Activated T-cell treated with anti-CD3 and anti-CD28 coated beads, Interleukin-2, amount 50 U/mL, for 72 hours (primary cell): ENCODE data around the gene FBLN2. TPM values are rescaled to one million over a fixed set of nuclear protein-coding genes. Genes with fewer than 3 reads are reported as not detected.
A peak's percentile ranks its signal among the peaks of the same experiment; 100 is the strongest.

Experiments
- ATAC-seq, 2 donors: fragments of 150-1000 bp; cut with Tn5 transposase; replicated peaks in 1 of 2; 2 replicates each; pipeline ENCODE4 v1.10.0; 2021; ENCODE audit warnings: moderate library complexity in 2 of 2, mild to moderate bottlenecking in 1 of 2
- DNase-seq, 2 donors: peaks; one replicate each; pipeline ENCODE4 v3.0.0; 2021 to 2022; ENCODE audit warnings: mixed read lengths in 1 of 2
- H3K27ac Mint-ChIP-seq: one replicate; pipeline ENCODE4 v1.8.0; 2022; ENCODE audit warnings: mild to moderate bottlenecking, moderate library complexity, mixed read lengths
- H3K27me3 Mint-ChIP-seq: one replicate; pipeline ENCODE4 v1.8.0; 2022; ENCODE audit warnings: low read depth, mixed read lengths
- H3K36me3 Mint-ChIP-seq, 2 donors: one replicate each; pipeline ENCODE4 v1.8.0; 2022; ENCODE audit warnings: mixed read lengths in 2 of 2, mild to moderate bottlenecking in 1 of 2; ENCODE audit not compliant: insufficient read depth in 2 of 2
- H3K4me1 Mint-ChIP-seq: one replicate; pipeline ENCODE4 v1.8.0; 2022; ENCODE audit warnings: low read depth, mixed read lengths
- H3K4me3 Mint-ChIP-seq, 2 donors: one replicate each; pipeline ENCODE4 v1.8.0; 2022; ENCODE audit warnings: mild to moderate bottlenecking in 2 of 2, mixed read lengths in 2 of 2, moderate library complexity in 2 of 2
- H3K9me3 Mint-ChIP-seq, 2 donors: one replicate each; pipeline ENCODE4 v1.8.0; 2022; ENCODE audit warnings: mixed read lengths in 2 of 2
- total RNA-seq, 2 donors: library from RNA; stranded (reverse); gene quantifications; one replicate each; pipeline ENCODE4 v1.2.3, GENCODE V29; 2022

The FBLN2 gene
- total RNA-seq, 2 donors from 2014 or later = 0.49 to 1.1 TPM

DNA sequence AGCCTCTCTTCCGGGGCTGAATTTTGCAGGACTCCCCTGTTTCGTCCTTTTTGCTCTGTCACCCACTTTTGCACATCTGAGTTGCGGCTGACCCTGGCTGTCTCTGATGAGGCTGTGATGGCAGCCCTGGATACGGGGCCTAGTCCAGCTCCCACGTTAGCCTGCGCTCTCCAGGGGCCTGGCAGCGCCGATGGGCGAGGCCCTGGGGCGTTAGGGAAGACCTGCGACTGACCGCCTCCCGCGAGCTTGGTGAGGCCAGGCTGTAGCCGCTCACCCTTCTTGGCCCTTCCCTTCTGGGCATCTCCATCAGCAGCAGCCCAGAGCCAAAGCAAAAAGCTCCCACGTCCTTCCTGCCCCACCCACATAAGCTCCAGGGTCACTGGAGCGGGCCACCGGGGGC, 85.2 kb downstream of the FBLN2 start:
- Mint-ChIP-seq H3K4me3 (no peak overlapping the region), H3K27me3 (no peaks in the 10 kb centered on the region), H3K4me1 (no peaks in the 10 kb centered on the region), H3K9me3 (no peaks in the 10 kb centered on the region), H3K27ac (no peak overlapping the region), H3K36me3 (no peaks in the 10 kb centered on the region)
- no peak for ATAC-seq
- DNase-seq = no peak

DNA sequence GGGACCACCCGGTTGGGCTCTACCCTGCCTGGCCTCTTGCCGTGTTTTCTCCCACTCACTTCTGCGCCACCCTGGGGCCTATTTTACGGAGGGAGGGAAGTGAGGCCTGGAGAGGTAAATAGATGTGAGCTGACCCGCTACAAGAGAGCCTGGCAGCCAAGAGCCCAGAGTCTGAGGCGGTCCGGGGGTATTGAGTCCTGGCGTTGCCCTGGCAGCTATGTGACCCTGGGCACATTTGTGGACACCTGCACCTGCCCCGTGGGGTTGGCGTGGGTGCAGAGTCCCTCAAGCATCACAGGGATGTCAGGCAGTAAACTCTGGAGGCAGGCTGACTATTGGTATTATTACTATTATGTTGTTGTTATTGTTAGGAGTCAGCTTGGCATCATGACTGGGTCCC, 85.7 kb downstream of the FBLN2 start:
- DNase-seq (no peak), ATAC-seq (no peak)
- Mint-ChIP-seq H3K36me3 (no peaks in the 10 kb centered on the region), H3K27ac (no peak overlapping the region), H3K9me3 (no peaks in the 10 kb centered on the region), H3K4me1 (no peaks in the 10 kb centered on the region), H3K4me3 (no peak overlapping the region), H3K27me3 (no peaks in the 10 kb centered on the region)

DNA sequence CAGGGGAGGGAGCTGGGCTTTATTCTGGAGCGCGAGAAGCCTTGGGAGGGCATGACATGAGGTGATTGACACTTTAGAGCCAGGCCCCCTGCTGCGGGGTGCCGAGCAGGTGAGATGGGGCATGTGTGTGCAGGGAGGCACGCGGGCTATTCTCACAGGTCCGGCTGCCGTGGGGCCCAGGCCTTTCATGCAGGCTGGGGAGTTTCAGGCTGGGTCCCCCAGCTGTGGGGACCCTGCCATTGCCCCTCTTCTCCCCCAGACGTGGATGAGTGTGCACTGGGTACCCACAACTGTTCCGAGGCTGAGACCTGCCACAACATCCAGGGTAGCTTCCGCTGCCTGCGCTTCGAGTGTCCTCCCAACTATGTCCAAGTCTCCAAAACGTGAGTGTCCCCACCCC, 87.3 kb downstream of the FBLN2 start:
- Mint-ChIP-seq H3K9me3 (no peaks in the 10 kb centered on the region), H3K27ac (no peak overlapping the region), H3K4me1 (no peaks in the 10 kb centered on the region), H3K36me3 (no peaks in the 10 kb centered on the region), H3K4me3 (no peak overlapping the region), H3K27me3 (no peaks in the 10 kb centered on the region)
- no peak for ATAC-seq
- no peak for DNase-seq

DNA sequence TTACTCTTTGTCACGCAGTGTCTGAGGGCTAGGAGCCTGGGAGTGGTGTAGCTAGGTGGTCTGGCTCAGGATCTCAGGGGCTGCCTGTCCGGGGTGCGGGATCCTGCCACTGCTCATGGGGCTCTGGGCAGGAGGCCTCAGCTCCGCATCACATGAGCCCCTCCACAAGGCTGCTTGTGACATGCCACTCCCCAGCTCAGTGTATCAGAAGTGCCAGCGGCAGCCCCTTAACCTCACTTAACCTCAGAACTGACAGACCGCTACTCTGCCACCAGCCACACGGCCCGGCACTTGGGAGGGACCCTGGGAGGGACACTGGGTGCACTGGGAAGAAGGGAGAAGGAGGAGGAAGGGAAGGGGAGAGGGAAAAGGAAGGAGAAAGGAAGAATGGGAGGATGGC, 87.9 kb downstream of the FBLN2 start:
- Mint-ChIP-seq H3K27me3 (no peaks in the 10 kb centered on the region), H3K27ac (no peak overlapping the region), H3K9me3 (no peaks in the 10 kb centered on the region), H3K36me3 (no peaks in the 10 kb centered on the region), H3K4me3 (no peak overlapping the region), H3K4me1 (no peaks in the 10 kb centered on the region)
- DNase-seq (no peak), ATAC-seq (no peak)

DNA sequence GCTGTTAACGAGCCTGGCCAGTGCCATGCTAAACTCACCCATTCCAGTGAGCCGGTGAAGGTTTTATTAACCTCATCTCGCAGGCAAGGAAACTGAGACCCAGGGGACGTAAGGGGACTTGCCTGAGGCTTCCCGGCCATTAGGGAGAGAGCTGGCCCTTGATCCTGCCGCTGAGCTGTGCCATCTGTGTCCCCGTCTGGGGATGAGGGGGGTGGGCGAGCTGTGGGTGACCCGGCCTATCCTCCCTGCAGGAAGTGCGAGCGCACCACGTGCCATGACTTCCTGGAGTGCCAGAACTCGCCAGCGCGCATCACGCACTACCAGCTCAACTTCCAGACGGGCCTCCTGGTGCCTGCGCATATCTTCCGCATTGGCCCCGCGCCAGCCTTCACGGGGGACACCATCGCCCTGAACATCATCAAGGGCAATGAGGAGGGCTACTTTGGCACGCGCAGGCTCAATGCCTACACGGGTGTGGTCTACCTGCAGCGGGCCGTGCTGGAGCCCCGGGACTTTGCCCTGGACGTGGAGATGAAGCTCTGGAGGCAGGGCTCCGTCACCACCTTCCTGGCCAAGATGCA, 88.5 kb downstream of the FBLN2 start:
- H3K4me1 Mint-ChIP-seq = no peaks in the 10 kb centered on the region
- no peak for ATAC-seq
- no peak overlapping the region for H3K4me3 Mint-ChIP-seq
- H3K36me3 Mint-ChIP-seq = no peaks in the 10 kb centered on the region
- H3K27ac Mint-ChIP-seq = no peak overlapping the region
- H3K9me3 Mint-ChIP-seq = no peaks in the 10 kb centered on the region
- no peak for DNase-seq
- no peaks in the 10 kb centered on the region for H3K27me3 Mint-ChIP-seq

DNA sequence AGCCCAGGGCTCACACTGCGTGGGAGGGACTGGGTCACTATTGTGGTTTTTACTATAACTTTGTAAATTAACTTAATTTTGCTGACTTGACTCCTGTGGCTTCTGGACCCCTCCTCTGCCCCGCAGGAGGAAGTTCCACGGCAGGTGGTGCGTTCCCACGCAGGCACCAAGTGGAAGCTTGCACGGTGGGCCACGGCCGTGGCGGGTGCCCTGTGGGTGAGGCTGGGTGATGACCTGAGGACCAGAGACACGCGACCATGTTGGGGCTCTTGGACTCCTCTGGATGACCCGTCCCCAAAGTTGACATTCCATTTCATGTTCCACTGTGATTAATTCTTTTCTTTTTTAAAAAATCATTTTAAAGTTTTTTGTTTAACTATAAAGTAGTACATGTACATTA, 89.0 kb downstream of the FBLN2 start:
- Mint-ChIP-seq H3K27me3 (no peaks in the 10 kb centered on the region), H3K4me3 (no peak overlapping the region), H3K4me1 (no peaks in the 10 kb centered on the region), H3K27ac (no peak overlapping the region), H3K9me3 (no peaks in the 10 kb centered on the region), H3K36me3 (no peaks in the 10 kb centered on the region)
- DNase-seq = no peak
- ATAC-seq = no peak

DNA sequence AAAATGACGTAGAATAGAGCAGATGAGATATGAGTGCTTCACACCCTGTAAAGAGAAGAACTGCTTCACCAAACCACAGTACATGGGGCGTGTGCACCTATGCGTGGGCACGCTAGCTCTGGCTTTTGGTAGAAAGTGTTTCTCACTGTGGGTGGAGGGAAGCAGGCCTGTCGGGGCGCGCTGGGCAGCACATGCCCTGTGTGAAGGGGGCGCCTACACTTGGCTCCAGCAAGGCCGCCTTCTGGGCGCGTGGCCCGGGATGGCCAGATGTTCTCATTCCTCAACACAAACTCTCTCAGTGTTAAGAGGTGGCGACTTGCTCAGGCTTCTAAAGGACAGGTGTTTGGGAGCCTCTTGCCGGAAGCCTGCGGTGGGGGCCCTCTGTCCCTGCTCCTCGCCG, 90.0 kb downstream of the FBLN2 start:
- DNase-seq = no peak
- Mint-ChIP-seq H3K4me3 (no peak overlapping the region), H3K36me3 (no peaks in the 10 kb centered on the region), H3K9me3 (no peaks in the 10 kb centered on the region), H3K27me3 (no peaks in the 10 kb centered on the region), H3K27ac (no peak overlapping the region), H3K4me1 (no peaks in the 10 kb centered on the region)
- no peak for ATAC-seq

DNA sequence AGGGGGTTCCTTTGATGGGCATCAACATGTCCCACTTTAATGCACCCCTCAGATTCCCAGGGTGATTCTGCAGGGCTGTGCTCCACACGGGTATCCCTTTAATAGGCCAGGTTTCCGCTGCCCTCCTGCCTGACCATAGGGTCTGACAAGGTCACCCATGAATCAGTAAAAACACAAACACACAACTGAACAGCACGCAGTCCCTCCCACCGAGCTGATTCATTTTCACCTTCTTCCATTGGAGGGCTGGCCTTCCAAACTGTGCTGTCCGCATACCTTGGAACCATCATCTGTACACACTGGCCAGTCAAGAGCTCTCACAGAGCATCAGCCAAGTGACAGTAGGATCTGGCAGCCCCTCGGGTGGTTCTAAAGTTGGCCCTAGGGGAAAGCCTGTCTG, 93.7 kb downstream of the FBLN2 start:
- Mint-ChIP-seq H3K9me3 (no peaks in the 10 kb centered on the region), H3K36me3 (no peaks in the 10 kb centered on the region), H3K4me3 (no peak overlapping the region), H3K27me3 (peaks cover 16% of the 10 kb centered on the region), H3K27ac (no peak overlapping the region), H3K4me1 (peaks cover 6% of the 10 kb centered on the region)
- no peak for ATAC-seq
- no peak for DNase-seq

DNA sequence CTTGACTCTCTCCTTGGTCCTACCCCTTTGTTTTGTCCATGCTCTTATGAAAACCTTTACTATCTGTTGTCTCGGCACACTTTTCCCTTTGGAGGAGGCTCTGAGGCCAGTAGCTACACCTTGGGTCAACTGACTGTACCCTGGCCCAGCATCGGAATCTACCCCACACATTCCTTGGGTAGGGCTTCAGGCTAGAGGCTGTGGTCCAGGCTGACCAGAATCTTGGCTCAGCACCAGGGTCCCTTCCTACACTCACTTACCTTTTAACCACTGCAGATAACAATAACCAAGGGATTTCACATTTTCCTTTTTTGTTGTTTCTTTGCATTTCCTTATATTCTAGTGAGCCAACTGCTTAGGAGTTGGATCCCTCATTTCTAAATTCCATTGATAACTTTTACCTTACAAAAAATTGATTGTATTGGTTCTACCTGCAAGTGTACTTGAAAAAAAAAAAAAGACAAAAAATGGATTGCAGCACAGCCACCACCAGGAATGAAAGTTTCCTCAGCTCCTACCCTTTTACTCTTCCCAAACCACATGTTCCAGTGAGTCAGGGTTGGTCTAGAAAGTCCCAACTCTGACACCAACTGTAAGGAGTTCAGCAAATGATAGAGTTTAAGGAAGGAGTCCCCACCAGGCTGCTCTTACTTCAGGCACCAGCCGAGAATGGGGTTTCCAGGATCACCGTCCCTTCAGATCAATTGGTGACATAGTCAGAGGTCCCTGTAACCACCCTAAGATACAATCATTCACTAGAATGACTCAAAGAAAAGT, 95.6 kb downstream of the FBLN2 start:
- Mint-ChIP-seq H3K4me1 (peaks cover 13% of the 10 kb centered on the region), H3K27me3 (peaks cover 28% of the 10 kb centered on the region), H3K9me3 (no peaks in the 10 kb centered on the region), H3K27ac (no peak overlapping the region), H3K4me3 (no peak overlapping the region), H3K36me3 (no peaks in the 10 kb centered on the region)
- DNase-seq = no peak
- no peak for ATAC-seq

DNA sequence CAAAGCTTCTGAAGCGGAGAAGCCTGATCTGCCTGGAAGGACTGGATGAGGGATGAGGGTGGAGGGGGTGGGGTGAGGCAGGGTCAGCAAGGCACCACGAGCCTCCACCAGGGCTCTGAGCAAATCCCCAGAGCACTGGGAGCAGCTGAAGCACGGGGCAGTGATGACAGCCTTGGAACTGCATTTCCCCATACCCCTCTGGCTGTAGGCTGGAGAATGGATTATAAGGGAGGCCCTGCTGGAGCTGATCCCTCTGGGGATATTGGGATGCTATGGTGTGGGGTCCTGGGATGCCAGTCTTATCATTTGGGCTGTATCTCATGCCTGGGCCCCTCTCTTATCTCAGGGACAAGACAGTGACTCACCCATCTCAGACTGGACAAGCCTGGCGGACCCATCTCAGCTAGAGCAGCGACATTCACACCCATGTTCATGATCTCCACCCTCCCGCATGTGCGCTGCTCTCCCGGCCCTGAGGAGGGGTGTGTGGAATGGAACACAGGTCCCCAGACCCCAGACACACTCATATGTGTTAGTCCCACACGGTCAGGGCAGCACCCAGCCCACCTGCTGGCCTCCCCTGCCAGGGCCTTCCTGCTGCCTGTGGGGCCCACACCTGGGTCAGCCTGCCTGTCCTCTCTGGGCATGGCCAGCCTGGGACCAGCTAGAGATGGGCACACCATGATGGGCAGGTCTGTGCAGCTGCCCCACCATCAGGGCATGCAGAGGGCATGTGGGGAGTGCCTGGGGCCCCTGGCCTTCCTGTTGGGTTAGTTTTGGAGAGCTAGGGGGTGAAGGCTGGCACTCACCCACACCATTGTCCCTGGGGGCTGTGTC, 97.1 kb downstream of the FBLN2 start:
- Mint-ChIP-seq H3K27ac (no peak overlapping the region), H3K4me1 (peaks cover 13% of the 10 kb centered on the region), H3K9me3 (no peaks in the 10 kb centered on the region), H3K27me3 (peaks cover 28% of the 10 kb centered on the region), H3K4me3 (no peak overlapping the region), H3K36me3 (no peaks in the 10 kb centered on the region)
- no peak for DNase-seq
- no peak for ATAC-seq

DNA sequence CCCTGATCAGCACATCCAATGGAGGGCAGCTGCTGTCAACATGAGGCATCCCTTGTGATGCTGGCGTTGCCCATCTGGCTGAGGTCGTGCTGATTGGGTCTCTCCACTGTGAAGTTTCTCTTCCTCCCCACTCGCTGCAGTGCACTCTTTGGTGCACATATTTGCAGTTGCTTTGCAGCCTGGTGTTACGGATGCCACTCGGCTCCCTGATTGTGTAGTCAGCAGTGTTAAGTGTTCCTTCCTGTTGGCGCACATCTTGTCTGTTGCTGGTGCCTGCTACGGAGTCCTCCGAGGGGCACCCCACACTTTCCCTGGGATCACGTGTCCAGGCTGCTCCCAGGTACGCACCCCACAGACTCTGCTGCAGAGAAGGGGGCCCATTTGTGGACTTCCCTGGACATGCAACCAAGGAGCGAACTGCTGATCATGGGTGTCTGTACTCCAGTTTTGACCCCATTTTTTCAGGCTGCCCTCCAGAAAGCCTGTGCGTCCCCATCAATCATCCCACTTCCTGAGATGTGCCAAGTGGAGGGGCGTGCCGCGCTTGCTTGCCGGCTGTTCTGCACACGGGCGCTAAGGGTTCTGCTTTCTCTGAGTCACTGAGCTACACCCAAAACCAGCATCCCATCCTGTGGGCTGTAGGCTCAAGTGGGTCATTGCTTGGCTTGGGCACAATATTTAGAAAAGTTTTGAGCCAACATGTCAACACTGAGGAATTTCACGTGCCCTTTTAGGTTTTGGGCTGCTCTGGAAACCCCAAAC, 98.6 kb downstream of the FBLN2 start:
- ATAC-seq = peak; percentile 38 to 42
- Mint-ChIP-seq H3K9me3 (no peaks in the 10 kb centered on the region), H3K27me3 (peaks cover 28% of the 10 kb centered on the region), H3K4me1 (peaks cover 13% of the 10 kb centered on the region), H3K27ac (no peak overlapping the region), H3K36me3 (no peaks in the 10 kb centered on the region), H3K4me3 (peak overlapping the region; percentile 18 to 23)
- DNase-seq = peak; percentile 15 to 21

DNA sequence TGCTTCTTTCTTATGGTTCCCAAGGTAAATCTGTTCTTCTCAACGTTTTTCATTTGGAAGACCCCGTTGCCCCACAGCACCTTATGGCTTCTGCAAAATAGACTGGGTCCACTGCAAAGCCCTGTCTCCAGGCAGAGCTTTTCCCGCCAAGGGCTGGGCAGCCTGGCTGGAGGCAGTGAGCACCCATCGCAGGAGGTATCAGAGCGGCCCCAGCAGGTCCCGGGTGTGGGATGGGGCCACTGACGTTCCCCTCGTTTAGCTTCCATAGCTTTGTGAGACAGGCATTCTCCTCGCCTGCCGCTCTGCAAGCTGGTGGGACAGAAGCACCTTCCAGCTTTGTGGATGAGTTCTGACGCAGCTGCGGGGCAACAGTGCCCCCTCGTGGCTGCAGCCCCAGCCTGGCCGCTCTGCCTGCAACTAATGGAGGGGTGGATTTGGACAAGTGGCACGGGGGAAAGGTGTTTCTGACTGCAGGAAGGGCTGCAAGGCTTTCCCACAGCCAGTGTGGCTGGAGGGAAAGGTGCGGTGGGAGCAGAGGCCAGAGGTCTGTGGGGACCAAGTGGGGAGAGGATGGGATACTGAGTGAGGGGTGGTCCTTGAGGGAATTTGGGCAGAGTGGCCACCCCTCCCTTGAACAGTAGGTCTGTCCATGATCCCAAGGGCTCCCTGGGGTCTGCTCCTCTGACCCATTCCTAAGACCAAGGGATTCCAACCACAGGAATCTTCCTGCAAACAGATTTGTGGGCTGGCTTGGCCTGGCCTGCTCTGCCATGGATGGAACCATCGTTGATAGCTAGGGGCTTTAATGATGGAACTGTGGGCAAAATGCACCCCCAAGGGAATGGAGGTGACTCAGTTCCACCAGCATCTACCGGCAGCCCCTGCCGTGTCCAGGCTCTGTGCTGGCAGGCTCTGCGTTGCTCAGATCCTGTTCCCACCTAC, 99.4 kb downstream of the FBLN2 start:
- Mint-ChIP-seq H3K4me3 (peak overlapping the region in 1 of 2 donors; percentile 16), H3K27me3 (peaks cover 28% of the 10 kb centered on the region), H3K4me1 (peaks cover 16% of the 10 kb centered on the region), H3K27ac (no peak overlapping the region), H3K9me3 (no peaks in the 10 kb centered on the region), H3K36me3 (no peaks in the 10 kb centered on the region)
- DNase-seq (peak; percentile 73 to 85), ATAC-seq (peak; percentile 63 to 65)
